ENCODE data around the gene HOXA9. TPM values are rescaled to one million over a fixed set of nuclear protein-coding genes. Genes with fewer than 3 reads are reported as not detected.

The HOXA9 gene
- total and polyA plus RNA-seq, 2 of the 4 experiments (the other 2 are of a cell fraction) = 0.18 to 0.32 TPM

GRCh38 chr7:27143023-27143949 lies 22.1 kb downstream of the HOXA9 start, which contains the start of gene HOXA5:
Gene HOXA5, minus strand, starts transcription at chr7:27143681. Its CDS starts 74 bp downstream, at chr7:27143607.
- TSS peak; percentile 81 for BruUV-seq (replicated peaks)
- Histone ChIP-seq H3K4me2 (ENCODE audit: low read depth, low read length) (peak within 1 kb of the TSS; percentile 94), H3K27me3 (ENCODE audit: control insufficient read depth, insufficient read depth, low read length) (no peaks in the 10 kb centered on the region), H4K8ac (ENCODE audit: low read depth in 2 of 2, low read length in 2 of 2) (peak within 1 kb of the TSS; percentile 58 to 84), H3K4ac (ENCODE audit: low read depth, low read length) (peak within 1 kb of the TSS; percentile 80), H3K56ac (ENCODE audit: extremely low read depth, insufficient read depth, low read length) (peak within 1 kb of the TSS; percentile 92), H2BK120ac (ENCODE audit: low read depth, low read length) (peak within 1 kb of the TSS; percentile 81), H2AK5ac (ENCODE audit: low read depth, low read length) (0 out of 2 replicates have a peak within 1 kb of the TSS, but pooled peaks have one; percentile 5), H3K23ac (ENCODE audit: low read depth, low read length) (peak within 1 kb of the TSS; percentile 92), H2BK15ac (ENCODE audit: low read depth, low read length) (peak within 1 kb of the TSS; percentile 33; the same call in 2 of the 3 replicates), H2BK20ac (ENCODE audit: low read depth, low read length) (peak within 1 kb of the TSS; percentile 3; the same call in 1 of the 2 replicates), H3K9me1 (ENCODE audit: insufficient read depth, low read length) (no peaks in the 10 kb centered on the region), H3K27ac (ENCODE audit: insufficient read depth, low read length) (peak within 1 kb of the TSS; percentile 93), H4K91ac (ENCODE audit: insufficient read depth, low read depth, low read length) (peak within 1 kb of the TSS; percentile 76), H2AFZ (replicated peaks; ENCODE audit: low read length, poor library complexity) (peak within 1 kb of the TSS; percentile 90), H3K4me3 (ENCODE audit: insufficient read depth, low read depth, low read length) (peak within 1 kb of the TSS; percentile 93), H3K9ac (ENCODE audit: low read depth, low read length) (peak within 1 kb of the TSS; percentile 89), H2AK9ac (replicated peaks; ENCODE audit: low read depth, low read length, poor library complexity) (peak within 1 kb of the TSS; percentile 82), H3K4me1 (ENCODE audit: control insufficient read depth, insufficient read depth, low read length) (peaks cover 16% of the 10 kb centered on the region), H3K14ac (replicated peaks; ENCODE audit: low read depth, low read length) (peak within 1 kb of the TSS; percentile 95), H3K18ac (ENCODE audit: low read depth, low read length) (peak within 1 kb of the TSS; percentile 93), H3K36me3 (ENCODE audit: control insufficient read depth, insufficient read depth, low read length) (peaks cover 9% of the 10 kb centered on the region), H3K9me3 (ENCODE audit: control insufficient read depth, insufficient read depth, low read length) (no peaks in the 10 kb centered on the region), H4K20me1 (ENCODE audit: insufficient read depth, low read length) (no peaks in the 10 kb centered on the region), H4K5ac (ENCODE audit: low read depth, low read length) (peak within 1 kb of the TSS; percentile 76), H3K79me1 (ENCODE audit: low read depth in 1 of 2, low read length in 2 of 2) (peaks cover 9 to 38% of the 10 kb centered on the region in 2 experiments; a peak in 3 of 4 replicates), H2BK5ac (ENCODE audit: low read depth, low read length, poor library complexity, severe bottlenecking) (peak within 1 kb of the TSS; percentile 89)
- ChIA-PET POLR2A (ENCODE audit: unreplicated experiment) (interaction anchor here (1.3 kb wide), 1 partner anchor 35 kb away, joined by 5 read pairs; no protein-coding TSS in a partner anchor), CTCF (interaction anchor here (0.7 to 2.0 kb wide), 23 partner anchors 11 to 777 kb away, joined by 3 to 9 read pairs (median 4); no protein-coding TSS in a partner anchor)
- ATAC-seq (ENCODE audit: low read depth) (peak; percentile 64), DNase-seq (peak; percentile 100)
- intact Hi-C loops (cut with micrococcal nuclease) = loop anchor here (1.0 to 5.0 kb wide), 4 partner anchors 457 to 1281 kb away; no protein-coding TSS in a partner anchor
- in situ Hi-C loops (cut with MboI; ENCODE audit: low sequenced_read_pairs) = loop anchor here (5.0 to 10.0 kb wide), 3 partner anchors 41 to 948 kb away; partner anchors contain the start of gene HOXA2
- dilution Hi-C loops (cut with HindIII; ENCODE audit: low sequenced_read_pairs, unreplicated experiment) = no loop called here
- WGBS, 2 experiments (ENCODE audit: extremely low coverage in 2 of 2, insufficient read length in 1 of 2) = 0% methylated on average over 55 of the region's 86 CpGs; no CpG with 5 or more reads in 1 of the 2 experiments
- TF ChIP-seq RCOR1 (IDR thresholded peaks at IDR 0.05; ENCODE audit: insufficient replicate concordance, low read length) (no peak), MXI1 (IDR thresholded peaks at IDR 0.05; ENCODE audit: borderline replicate concordance, low read depth, low read length) (peak; percentile 58; the same call in 1 of the 2 replicates), POLR2A (IDR thresholded peaks at IDR 0.05; ENCODE audit: low read depth, low read length) (peak; percentile 89), ELK1 (IDR thresholded peaks at IDR 0.05; ENCODE audit: borderline replicate concordance, low read depth, low read length) (no peak), BHLHE40 (IDR thresholded peaks at IDR 0.05; ENCODE audit: low read depth, low read length) (peak; percentile 95), RAD21 (IDR thresholded peaks at IDR 0.05; ENCODE audit: low read length) (peak; percentile 95), CHD1 (IDR thresholded peaks at IDR 0.05; ENCODE audit: low read depth, low read length) (no peak), CEBPB (IDR thresholded peaks at IDR 0.05; ENCODE audit: low read depth, low read length) (peak; percentile 98), RFX5 (IDR thresholded peaks at IDR 0.05; ENCODE audit: low read depth, low read length) (no peak), FOS (IDR thresholded peaks at IDR 0.05; ENCODE audit: low read depth, low read length) (peak; percentile 35; the same call in 1 of the 2 replicates), MAZ (IDR thresholded peaks at IDR 0.05; ENCODE audit: borderline replicate concordance, low read depth, low read length) (peak; percentile 92), MAFK (IDR thresholded peaks at IDR 0.05; ENCODE audit: low read depth, low read length) (no peak), USF2 (IDR thresholded peaks at IDR 0.05; ENCODE audit: low read depth, low read length) (peak; percentile 90), SMC3 (IDR thresholded peaks at IDR 0.05; ENCODE audit: low read depth, low read length) (peak; percentile 75)

Data from IMR-90 (cell line).